GM12801 (cell line): ENCODE data around the gene GID4.

Experiments used
- CTCF ChIP-seq: IDR thresholded peaks from one replicate; pipeline ENCODE4 v1.5.1; 2011; ENCODE audit warnings: control low read depth; ENCODE audit not compliant: insufficient read length; ENCODE audit errors: extremely low read depth

GID4 gene

GRCh38 chr17:18028114-18028951, 10.9 kb upstream of the GID4 start:
- TF ChIP-seq CTCF = no peak

- TF ChIP-seq CTCF = no peak
Observed at GRCh38 chr17:18028952-18029540, 10.2 kb upstream of the GID4 start.

GRCh38 chr17:18031955-18032354, 7.3 kb upstream of the GID4 start:
- TF ChIP-seq CTCF = no peak

GRCh38 chr17:18033442-18034099, 5.6 kb upstream of the GID4 start:
- TF ChIP-seq CTCF = no peak

GRCh38 chr17:18035704-18036103, 3.5 kb upstream of the GID4 start:
- no peak for TF ChIP-seq CTCF

DNA sequence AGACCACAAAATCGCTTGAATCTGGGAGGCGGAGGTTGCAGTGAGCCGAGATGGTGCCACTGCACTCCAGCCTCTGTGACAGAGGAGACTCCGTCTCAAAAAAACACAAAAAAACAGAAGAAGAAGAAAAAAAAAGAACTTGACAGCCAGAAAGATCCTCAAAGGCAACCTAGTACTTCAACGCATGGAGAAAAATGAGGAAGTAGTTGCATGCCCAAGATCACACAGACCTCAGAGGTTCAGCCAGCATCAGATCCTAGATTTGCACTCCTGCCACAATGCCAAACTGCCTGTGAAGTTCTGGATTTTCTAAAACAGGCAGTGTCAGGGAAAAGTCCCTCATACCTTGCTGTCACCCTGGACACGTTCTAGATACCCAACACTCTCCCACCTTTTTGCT, 1.7 kb upstream of the GID4 start:
- no peak for TF ChIP-seq CTCF

DNA sequence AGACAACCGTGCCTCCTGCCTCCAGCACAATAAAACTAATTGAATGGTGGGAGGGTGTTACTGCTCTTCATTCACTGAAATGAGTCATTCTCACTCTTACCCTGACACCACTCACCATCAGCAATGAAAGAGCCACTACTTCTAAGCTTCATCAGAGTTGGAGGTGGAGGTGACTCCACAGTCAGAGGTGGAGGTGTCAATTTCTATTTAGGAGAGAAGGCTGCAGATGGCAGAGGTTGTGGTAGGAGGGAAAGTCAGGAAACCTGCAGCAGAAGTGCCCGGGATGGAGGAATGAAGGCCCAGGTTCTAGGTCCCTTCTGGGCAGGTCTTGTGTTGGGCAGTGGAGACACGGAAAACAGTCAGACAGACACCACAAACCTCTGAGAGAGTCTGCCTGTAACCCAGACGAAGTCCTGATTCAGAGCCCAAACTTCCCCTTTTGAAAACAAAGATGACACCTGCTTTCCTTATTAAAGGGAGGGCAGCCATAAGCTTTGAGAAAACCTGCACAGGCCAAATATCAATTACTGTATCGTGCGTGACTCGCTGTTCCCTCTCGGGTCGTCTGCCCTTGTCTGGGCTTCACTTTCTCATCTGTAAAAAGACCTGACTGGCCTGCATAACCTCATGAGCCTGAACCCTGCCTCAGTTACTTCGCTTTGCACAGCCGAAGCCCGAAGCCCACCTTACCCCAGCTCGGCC, 908 bp upstream of the GID4 start:
- TF ChIP-seq CTCF = no peak
